Mucosa of descending colon (tissue), 3 donors: ENCODE data around the gene THAP4. TPM values are rescaled to one million over a fixed set of nuclear protein-coding genes. Genes with fewer than 3 reads are reported as not detected.
A peak's percentile ranks its signal among the peaks of the same experiment; 100 is the strongest.

Source experiments
- ATAC-seq: fragments of 200-7000 bp; cut with Tn5 transposase; one replicate; pipeline ENCODE4 v1.9.1; 2020; ENCODE audit warnings: mild to moderate bottlenecking, moderate library complexity
- DNase-seq, 3 donors: peaks; one replicate each; pipeline ENCODE4 v3.0.0-alpha.2; 2020
- H3K36me3 ChIP-seq: fragments of 200-600 bp; one replicate; pipeline ENCODE4 v1.8.0; 2021; ENCODE audit warnings: low read depth, mild to moderate bottlenecking
- H3K4me1 ChIP-seq: fragments of 200-600 bp; one replicate; pipeline ENCODE4 v1.8.0; 2021; ENCODE audit warnings: low read depth, mild to moderate bottlenecking
- H3K4me3 ChIP-seq: fragments of 200-600 bp; one replicate; pipeline ENCODE4 v1.8.0; 2021; ENCODE audit warnings: mild to moderate bottlenecking
- H3K9me3 ChIP-seq: fragments of 200-600 bp; one replicate; pipeline ENCODE4 v1.8.0; 2021; ENCODE audit warnings: mild to moderate bottlenecking
- CTCF ChIP-seq: fragments of 200-600 bp; IDR thresholded peaks from one replicate; pipeline ENCODE4 v1.8.0; 2022; ENCODE audit warnings: antibody characterized with exemption, mild to moderate bottlenecking
- intact Hi-C, 2 donors: fragments of 100-400 bp; cut with DNase I in 1 of 2; cut with micrococcal nuclease in 1 of 2; formaldehyde crosslinking; loops; one replicate each; pipeline versions ENCODE4 v1.11.0 to v1.11.1; 2022; cut with DNase I, micrococcal nuclease
- total RNA-seq, 3 donors: library from RNA; stranded (reverse); fragmentation: NEBNext Ultra II Directional in 2 of 3; extraction: Animal tissue kit (Norgen Biotek cat#: 25700) in 2 of 3; gene quantifications; one replicate each; pipeline versions ENCODE4 v1.2.1 to v1.2.4, GENCODE V29; 2021 to 2023
- donor health status: DM: no; HTN: no; CAD: no; lungs with moderate emphysema.
- donor health status: DM: no; HTN: no; CAD: no.
- donor health status: DM: no; HTN: yes; CAD: no.

THAP4 gene
- total RNA-seq, 3 donors from 2014 or later = 67.3 to 86.2 (median 68.8) TPM

GRCh38 chr2:241553981-241554380 lies 83.0 kb downstream of the THAP4 start:
- TF ChIP-seq CTCF = no peak
- H3K4me1 ChIP-seq = peaks cover 3% of the 10 kb centered on the region
- ATAC-seq = no peak
- no peaks in the 10 kb centered on the region for H3K9me3 ChIP-seq
- DNase-seq = no peak
- H3K36me3 ChIP-seq = no peaks in the 10 kb centered on the region
- no peak overlapping the region for H3K4me3 ChIP-seq
- intact Hi-C loops = no loop called here

- TF ChIP-seq CTCF = no peak
- no peak for ATAC-seq
- DNase-seq = no peak
- H3K4me3 ChIP-seq = no peak overlapping the region
- peaks cover 3% of the 10 kb centered on the region for H3K4me1 ChIP-seq
- H3K36me3 ChIP-seq = no peaks in the 10 kb centered on the region
- no peaks in the 10 kb centered on the region for H3K9me3 ChIP-seq
- intact Hi-C loops = no loop called here
These were observed 83.5 kb downstream of the THAP4 start for GRCh38 chr2:241553512-241553830.

GRCh38 chr2:241551998-241552737 lies 84.8 kb downstream of the THAP4 start:
- ATAC-seq (peak; percentile 45), DNase-seq (no peak)
- intact Hi-C loops = no loop called here
- TF ChIP-seq CTCF = no peak
- Histone ChIP-seq H3K4me3 (no peak overlapping the region), H3K36me3 (no peaks in the 10 kb centered on the region), H3K9me3 (no peaks in the 10 kb centered on the region), H3K4me1 (peaks cover 3% of the 10 kb centered on the region)

GRCh38 chr2:241551599-241551997 lies 85.4 kb downstream of the THAP4 start:
- DNase-seq (no peak), ATAC-seq (no peak)
- no peak overlapping the region for H3K4me3 ChIP-seq
- H3K36me3 ChIP-seq = no peaks in the 10 kb centered on the region
- intact Hi-C loops = no loop called here
- no peaks in the 10 kb centered on the region for H3K9me3 ChIP-seq
- H3K4me1 ChIP-seq = peaks cover 3% of the 10 kb centered on the region
- TF ChIP-seq CTCF = no peak

- no peak for TF ChIP-seq CTCF
- intact Hi-C loops = no loop called here
- ATAC-seq (no peak), DNase-seq (no peak)
- H3K4me1 ChIP-seq = peaks cover 3% of the 10 kb centered on the region
- no peaks in the 10 kb centered on the region for H3K9me3 ChIP-seq
- no peak overlapping the region for H3K4me3 ChIP-seq
- H3K36me3 ChIP-seq = no peaks in the 10 kb centered on the region
These were observed 86.1 kb downstream of the THAP4 start for GRCh38 chr2:241550616-241551580.
